T-helper 2 cell treated with Interferon-gamma antibody and Interleukin-4, amounts not matched to agents 100 ng/mL and 5 ng/mL, for 36 hours (primary cell): Measurements from ENCODE around the gene ZNF525. TPM values are rescaled to one million over a fixed set of nuclear protein-coding genes. Genes with fewer than 3 reads are reported as not detected.
"Not testable (repeated sequence)": the region's sequence is repeated elsewhere in the genome, so short reads cannot be mapped to it uniquely, and the experiment has no call there.

Experiments used
- intact Hi-C: fragments of 100-400 bp; cut with micrococcal nuclease; formaldehyde crosslinking; loops from one replicate; pipeline ENCODE4 v1.15.1; 2023
- total RNA-seq: library from RNA; stranded (reverse); gene quantifications from 2 replicates; pipeline ENCODE4 v1.2.3, GENCODE V29; 2022

The ZNF525 gene
- total RNA-seq, 1 donor from 2014 or later: 14.1 TPM

GRCh38 chr19:53394974-53395839 is 29.7 kb downstream of the ZNF525 start, which contains the start of gene ZNF765:
TSS of gene ZNF765 (plus strand) at chr19:53395149. CDS start at chr19:53398016, 2,867 bp downstream.
- intact Hi-C loops: loop anchor here (1.0 to 10.0 kb wide), 5 partner anchors 30 to 292 kb away; partner anchors contain the start of genes ZNF160, ZNF525, ZNF665 and ZNF761

- intact Hi-C loops: loop anchor here (1.0 to 10.0 kb wide), 5 partner anchors 31 to 293 kb away; partner anchors contain the start of genes ZNF160, ZNF525, ZNF665 and ZNF761
These were observed 30.5 kb downstream of the ZNF525 start for GRCh38 chr19:53395840-53396524.

GRCh38 chr19:53396525-53396868 is 31.0 kb downstream of the ZNF525 start:
- intact Hi-C loops: loop anchor here (10.0 kb wide), 1 partner anchor 202 kb away; the partner anchor contains the start of gene ZNF665

DNA sequence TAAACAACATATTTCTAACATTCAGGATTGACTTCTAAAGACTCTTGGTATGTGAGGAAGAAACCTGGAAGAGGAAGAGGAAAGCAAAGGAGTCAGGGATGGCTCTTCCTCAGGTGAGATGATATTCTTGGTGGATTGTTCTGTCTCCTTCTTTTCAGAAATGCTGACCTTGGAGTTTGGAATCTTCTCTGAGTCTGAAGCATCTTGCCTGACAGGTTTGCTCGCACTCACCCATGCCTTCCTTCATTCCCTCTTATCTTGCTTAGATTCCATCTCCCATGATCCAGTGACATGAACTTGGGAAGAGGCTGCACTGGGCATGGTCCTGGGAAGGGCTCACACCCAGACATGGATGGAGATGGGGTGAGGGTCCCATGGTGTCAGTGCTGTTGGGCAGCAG is 32.4 kb downstream of the ZNF525 start:
- intact Hi-C loops: loop anchor here (10.0 kb wide), 1 partner anchor 203 kb away; the partner anchor contains the start of gene ZNF665

DNA sequence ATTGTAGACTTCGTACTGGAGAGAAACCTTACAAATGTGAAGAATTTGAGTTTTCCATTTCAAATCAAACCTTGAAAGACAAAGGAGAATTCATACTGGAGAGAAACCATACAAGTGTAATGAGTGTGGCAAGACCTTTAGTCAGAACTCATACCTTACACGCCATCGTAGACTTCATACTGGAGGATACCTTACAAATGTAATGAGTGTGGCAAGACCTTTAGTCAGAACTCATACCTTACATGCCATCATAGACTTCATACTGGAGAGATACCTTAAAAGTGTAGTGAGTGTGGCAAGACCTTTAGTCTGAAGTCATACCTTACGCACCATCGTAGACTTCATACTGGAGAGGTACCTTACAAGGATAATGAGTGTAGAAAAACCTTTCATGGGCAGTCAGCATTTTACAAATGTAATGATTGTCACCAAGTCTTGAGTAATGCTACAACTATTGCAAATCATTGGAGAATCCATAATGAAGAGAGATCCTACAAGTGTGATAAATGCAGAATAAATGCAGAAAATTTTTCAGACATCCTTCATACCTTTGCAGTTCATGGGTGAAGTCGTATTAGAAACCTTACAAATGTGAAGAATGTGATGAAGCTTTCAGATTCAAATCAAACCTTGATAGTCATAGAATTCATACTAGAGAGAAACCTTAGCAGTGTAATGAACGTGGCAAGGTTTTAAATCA is 44.1 kb downstream of the ZNF525 start:
- intact Hi-C loops: no loop called here

DNA sequence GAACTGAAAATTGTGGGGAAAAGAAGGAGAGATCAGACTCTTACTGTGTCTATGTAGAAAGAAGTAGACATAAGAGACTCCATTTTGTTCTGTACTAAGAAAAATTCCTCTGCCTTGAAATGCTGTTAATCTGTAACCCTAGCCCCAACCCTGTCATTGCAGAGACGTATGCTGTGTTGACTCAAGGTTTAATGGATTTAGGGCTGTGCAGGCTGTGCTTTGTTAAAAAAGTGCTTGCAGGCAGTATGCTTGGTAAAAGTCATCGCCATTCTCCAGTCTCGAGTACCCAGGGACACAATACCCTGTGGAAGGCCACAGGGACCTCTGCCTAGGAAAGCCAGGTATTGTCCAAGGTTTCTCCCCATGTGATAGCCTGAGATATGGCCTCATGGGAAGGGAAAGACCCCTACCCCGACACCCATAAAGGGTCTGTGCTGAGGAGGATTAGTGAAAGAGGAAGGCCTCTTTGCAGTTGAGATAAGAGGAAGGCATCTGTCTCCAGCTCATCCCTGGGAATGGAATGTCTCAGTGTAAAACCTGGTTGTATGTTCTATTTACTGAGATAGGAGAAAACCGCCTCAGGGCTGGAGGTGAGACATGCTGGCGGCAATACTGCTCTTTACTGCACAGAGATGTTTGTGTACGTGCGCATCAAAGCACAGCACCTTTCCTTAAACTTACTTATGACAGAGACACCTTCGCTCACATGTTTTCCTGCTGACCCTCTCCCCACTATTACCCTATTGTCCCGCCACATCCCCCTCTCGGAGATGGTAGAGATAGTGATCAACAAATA is 55.2 kb downstream of the ZNF525 start:
- intact Hi-C loops: not testable (repeated sequence)

- intact Hi-C loops: no loop called here
These were observed 57.0 kb downstream of the ZNF525 start for GRCh38 chr19:53422551-53422950.

- intact Hi-C loops: not testable (repeated sequence)
These were observed 57.6 kb downstream of the ZNF525 start for GRCh38 chr19:53423074-53423473.

DNA sequence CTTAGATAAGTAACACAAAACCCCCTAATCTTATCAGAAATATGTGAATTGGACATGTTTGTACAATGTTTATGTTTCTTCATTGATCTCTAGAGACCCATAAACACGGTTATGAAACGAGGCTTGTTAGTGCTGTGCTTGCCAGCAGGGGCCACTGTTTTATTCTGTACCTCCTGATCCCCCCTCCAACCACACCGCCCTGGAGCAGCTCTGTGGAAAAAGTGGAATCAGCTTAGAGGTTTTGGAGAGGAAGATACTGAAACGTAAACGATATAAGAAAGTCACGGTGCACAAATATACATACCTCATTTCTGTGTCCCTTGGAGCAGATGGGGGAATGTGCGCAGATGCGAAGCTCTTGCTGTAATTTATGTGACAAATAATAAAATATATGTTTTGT is 58.2 kb downstream of the ZNF525 start:
- intact Hi-C loops: not testable (repeated sequence)

DNA sequence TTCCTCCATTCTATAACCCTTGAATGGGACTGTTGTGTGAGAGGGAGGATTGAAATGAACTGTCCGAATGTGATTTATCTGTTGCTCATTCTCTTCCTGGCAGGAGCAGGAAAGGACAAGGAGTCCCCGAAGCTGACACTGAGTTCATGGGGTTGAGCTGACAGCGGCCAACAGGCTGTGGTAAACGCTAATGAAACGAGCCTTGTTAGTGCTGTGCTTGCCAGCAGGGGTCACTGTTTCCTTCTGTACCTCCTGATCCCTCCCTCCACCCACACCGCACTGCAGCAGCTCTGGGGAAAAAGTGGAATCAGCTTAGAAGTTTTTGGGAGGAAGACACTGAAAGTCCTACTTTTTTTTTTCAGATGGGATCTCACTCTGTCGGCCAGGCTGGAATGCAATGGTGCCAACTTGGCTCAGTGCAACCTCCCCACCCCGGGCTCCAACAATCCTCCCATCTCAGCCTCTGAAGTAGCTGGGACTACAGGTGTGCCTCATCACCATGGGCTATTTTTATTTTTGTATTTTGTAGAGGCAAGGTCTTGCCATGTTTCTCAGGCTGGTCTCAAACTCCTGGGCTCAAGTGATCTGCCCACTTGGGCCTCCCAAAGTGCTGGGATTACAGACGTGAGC is 59.6 kb downstream of the ZNF525 start:
- intact Hi-C loops: loop anchor here (5.0 kb wide), 1 partner anchor 87 kb away; no protein-coding TSS in a partner anchor

GRCh38 chr19:53431399-53432087 is 66.0 kb downstream of the ZNF525 start, which contains the start of gene ZNF761:
TSS of gene ZNF761 (plus strand) at chr19:53431984. CDS start at chr19:53447269, 15,285 bp downstream.
- intact Hi-C loops: loop anchor here (1.0 to 2.0 kb wide), 4 partner anchors 36 to 89 kb away; partner anchors contain the start of genes ZNF525, ZNF765 and ZNF813

DNA sequence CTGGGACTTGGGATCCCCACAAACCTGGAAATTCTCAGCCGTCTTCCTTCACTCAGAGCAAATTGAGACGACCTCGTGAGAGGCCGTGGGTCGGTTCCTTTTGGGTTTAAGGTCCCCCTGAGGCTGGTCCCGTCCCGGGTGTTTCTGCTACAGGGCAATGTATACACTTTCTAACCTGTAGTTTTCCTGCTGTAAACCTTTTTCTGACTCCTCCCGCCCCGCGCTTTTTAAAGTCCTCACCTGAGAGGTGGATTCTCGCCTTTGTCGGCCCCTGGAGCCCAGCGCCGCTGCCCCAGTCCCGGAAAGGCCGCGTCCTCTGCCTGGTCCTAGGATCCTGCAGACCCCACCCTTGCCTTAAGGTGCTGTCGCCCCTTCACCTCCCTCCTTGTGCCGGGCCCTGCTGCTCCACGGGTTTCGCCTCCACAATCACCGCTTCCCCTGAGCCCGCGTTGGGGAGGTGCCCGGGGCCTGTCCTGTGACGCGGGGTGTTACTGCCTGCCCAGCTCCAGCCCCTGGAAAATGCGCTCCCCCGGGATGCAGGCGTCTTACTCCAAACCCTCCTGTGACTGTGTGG is 66.7 kb downstream of the ZNF525 start:
- intact Hi-C loops: loop anchor here (2.0 kb wide), 1 partner anchor 89 kb away; no protein-coding TSS in a partner anchor

Other genes with a start within 250 kb of the ZNF525 start
- 0.70 and 0.73 TPM in 2 replicates for gene ZNF415, start 232.8 kb upstream of the ZNF525 start, total RNA-seq
- gene ZNF347, start 206.7 kb upstream of the ZNF525 start, total RNA-seq: 7.8 and 8.1 TPM in 2 replicates
- 2.7 and 3.3 TPM in 2 replicates for gene ZNF665, start 172.3 kb upstream of the ZNF525 start, total RNA-seq
- 1.7 and 2.7 TPM in 2 replicates for gene ZNF677, start 110.8 kb upstream of the ZNF525 start, total RNA-seq
- gene VN1R2, start 107.4 kb upstream of the ZNF525 start, total RNA-seq: not detected in 2 replicates
- not detected in 2 replicates for gene VN1R4, start 98.0 kb upstream of the ZNF525 start, total RNA-seq
- gene ZNF845, start 32.0 kb upstream of the ZNF525 start, total RNA-seq: 8.9 and 9.6 TPM in 2 replicates
- 9.3 and 11.1 TPM in 2 replicates for gene ZNF765, start 29.4 kb downstream of the ZNF525 start, total RNA-seq
- 11.4 and 11.7 TPM in 2 replicates for gene ZNF761, start 66.3 kb downstream of the ZNF525 start, total RNA-seq
- 2.8 and 3.1 TPM in 2 replicates for gene ZNF813, start 102.0 kb downstream of the ZNF525 start, total RNA-seq
- 14.6 and 16.5 TPM in 2 replicates for gene ZNF331, start 172.4 kb downstream of the ZNF525 start, total RNA-seq